SK-N-SH (cell line): ENCODE results near the gene SORCS3.

ENCODE experiments used
- CHD2 ChIP-seq: fragments of 150-350 bp; IDR thresholded peaks from 2 replicates; pipeline ENCODE4 v1.6.1; 2018; ENCODE audit warnings: low read length; ENCODE audit not compliant: partially characterized antibody
- CTCF ChIP-seq: fragments of 200-600 bp; sonication (generic); IDR thresholded peaks from 2 replicates; pipeline ENCODE4 v1.6.1; 2017; ENCODE audit warnings: antibody characterized with exemption, mild to moderate bottlenecking, moderate library complexity
- EP300 ChIP-seq, 2 experiments: IDR thresholded peaks; 2 replicates each; pipeline versions ENCODE4 v1.4.0 to v1.6.1; 2012; ENCODE audit warnings: borderline replicate concordance in 1 of 2, low read depth in 1 of 2, low read length in 1 of 2
- IRF3 ChIP-seq: fragments of 150-350 bp; IDR thresholded peaks from 2 replicates; pipeline ENCODE4 v1.6.1; 2016; ENCODE audit warnings: mild to moderate bottlenecking, low read depth, low read length
- JUND ChIP-seq: IDR thresholded peaks from 2 replicates; pipeline ENCODE4 v1.4.0; 2012
- MAX ChIP-seq: IDR thresholded peaks from 2 replicates; pipeline ENCODE4 v1.4.0; 2012; ENCODE audit warnings: low read depth
- POLR2AphosphoS5 ChIP-seq: IDR thresholded peaks from 2 replicates; pipeline ENCODE4 v1.6.1; 2012; ENCODE audit warnings: low read depth, low read length
- RFX5 ChIP-seq: IDR thresholded peaks from 2 replicates; pipeline ENCODE4 v1.6.1; 2012; ENCODE audit warnings: mild to moderate bottlenecking, improper control_type of control experiment, low read length
- SIN3A ChIP-seq: IDR thresholded peaks from 2 replicates; pipeline ENCODE4 v1.6.1; 2012; ENCODE audit warnings: low read depth, mild to moderate bottlenecking, low read length, moderate library complexity, borderline replicate concordance

GRCh38 chr10:104741127-104741526, 100.0 kb downstream of the SORCS3 start:
- no peak for TF ChIP-seq MAX
- TF ChIP-seq CTCF, result no peak
- TF ChIP-seq POLR2AphosphoS5, result no peak
- no peak for TF ChIP-seq CHD2
- TF ChIP-seq SIN3A, result no peak
- no peak for TF ChIP-seq EP300 (IDR thresholded peaks at IDR 0.05; ENCODE audit: borderline replicate concordance in 1 of 2, low read depth in 1 of 2, low read length in 1 of 2)
- no peak for TF ChIP-seq IRF3
- TF ChIP-seq RFX5, result no peak
- no peak for TF ChIP-seq JUND
